Right ventricle myocardium inferior (tissue), 1 donor: Measurements from ENCODE around the gene N4BP2. TPM values are rescaled to one million over a fixed set of nuclear protein-coding genes. Genes with fewer than 3 reads are reported as not detected.
"Not testable (repeated sequence)": the region's sequence is repeated elsewhere in the genome, so short reads cannot be mapped to it uniquely, and the experiment has no call there.

Experiments
- ATAC-seq: fragments of 200-7000 bp; cut with Tn5 transposase; one replicate; pipeline ENCODE4 v1.9.1; 2020; ENCODE audit warnings: mild to moderate bottlenecking, moderate library complexity
- DNase-seq: peaks from one replicate; pipeline ENCODE4 v3.0.0; 2021; ENCODE audit errors: missing footprints
- intact Hi-C: fragments of 100-400 bp; cut with DNase I; formaldehyde crosslinking; loops from one replicate; pipeline ENCODE4 v1.11.0; 2022
- total RNA-seq: library from RNA; stranded (reverse); fragmentation: NEBNext Ultra II Directional; extraction: Animal tissue kit (Norgen Biotek cat#: 25700); gene quantifications from one replicate; pipeline ENCODE4 v1.2.1, GENCODE V29; 2021
- donor health status: DM: no; HTN: yes; CAD: no; lungs with severe emphysema.

The N4BP2 gene
- total RNA-seq, 1 donor from 2014 or later: 4.1 TPM

GRCh38 chr4:40065010-40065409 lies 8.4 kb downstream of the N4BP2 start:
- DNase-seq (no peak), ATAC-seq (no peak)
- intact Hi-C loops: no loop called here

GRCh38 chr4:40066651-40067050 lies 10.0 kb downstream of the N4BP2 start:
- no peak for ATAC-seq
- intact Hi-C loops: no loop called here
- DNase-seq: no peak

GRCh38 chr4:40070387-40070786 lies 13.7 kb downstream of the N4BP2 start:
- ATAC-seq (no peak), DNase-seq (no peak)
- intact Hi-C loops: no loop called here

GRCh38 chr4:40086421-40086820 lies 29.8 kb downstream of the N4BP2 start:
- ATAC-seq (no peak), DNase-seq (no peak)
- intact Hi-C loops: no loop called here

GRCh38 chr4:40087799-40088366 lies 31.2 kb downstream of the N4BP2 start:
- ATAC-seq (no peak), DNase-seq (no peak)
- intact Hi-C loops: no loop called here

- ATAC-seq, intact Hi-C loops, DNase-seq: not testable (repeated sequence)
Measured at GRCh38 chr4:40093400-40093799, 36.8 kb downstream of the N4BP2 start.

- intact Hi-C loops: no loop called here
- DNase-seq (no peak), ATAC-seq (no peak)
Measured at GRCh38 chr4:40099010-40099409, 42.4 kb downstream of the N4BP2 start.

- intact Hi-C loops, ATAC-seq, DNase-seq: not testable (repeated sequence)
Measured at GRCh38 chr4:40107150-40107549, 50.5 kb downstream of the N4BP2 start.

- ATAC-seq: no peak
- intact Hi-C loops: no loop called here
Measured at GRCh38 chr4:40112027-40112792, 55.6 kb downstream of the N4BP2 start.

GRCh38 chr4:40114206-40114605 lies 57.6 kb downstream of the N4BP2 start:
- intact Hi-C loops: no loop called here
- ATAC-seq (no peak), DNase-seq (no peak)

More at GRCh38 chr4:40112027-40112792, 55.6 kb downstream of the N4BP2 start:
- no peak for DNase-seq

GRCh38 chr4:40118861-40119260 lies 62.2 kb downstream of the N4BP2 start:
- ATAC-seq: no peak
- intact Hi-C loops: no loop called here
- no peak for DNase-seq

GRCh38 chr4:40119344-40119743 lies 62.7 kb downstream of the N4BP2 start:
- intact Hi-C loops: no loop called here
- no peak for ATAC-seq
- no peak for DNase-seq

GRCh38 chr4:40121515-40121914 lies 64.9 kb downstream of the N4BP2 start:
- DNase-seq: no peak

GRCh38 chr4:40122941-40123340 lies 66.3 kb downstream of the N4BP2 start:
- ATAC-seq (no peak), DNase-seq (no peak)
- intact Hi-C loops: no loop called here

More at GRCh38 chr4:40121515-40121914, 64.9 kb downstream of the N4BP2 start:
- intact Hi-C loops: no loop called here
- no peak for ATAC-seq

- intact Hi-C loops: no loop called here
- DNase-seq (no peak), ATAC-seq (no peak)
Measured at GRCh38 chr4:40124690-40125089, 68.0 kb downstream of the N4BP2 start.

GRCh38 chr4:40130401-40131036 lies 73.9 kb downstream of the N4BP2 start:
- no peak for DNase-seq
- intact Hi-C loops: no loop called here
- no peak for ATAC-seq

GRCh38 chr4:40132816-40133215 lies 76.2 kb downstream of the N4BP2 start:
- intact Hi-C loops: no loop called here
- ATAC-seq (no peak), DNase-seq (no peak)

- intact Hi-C loops: no loop called here
- DNase-seq (no peak), ATAC-seq (no peak)
Measured at GRCh38 chr4:40134206-40134917, 77.7 kb downstream of the N4BP2 start.

- ATAC-seq, DNase-seq, intact Hi-C loops: not testable (repeated sequence)
Measured at GRCh38 chr4:40136202-40136601, 79.6 kb downstream of the N4BP2 start.
